Measurements from ENCODE around the gene SLIT3.

- TF ChIP-seq CTCF (IDR thresholded peaks at IDR 0.05; ENCODE audit: poor library complexity) (no peak), EZH2phosphoT487 (IDR thresholded peaks at IDR 0.05; ENCODE audit: low read depth, severe bottlenecking, unreplicated experiment) (no peak), EZH2 (IDR thresholded peaks at IDR 0.05; ENCODE audit: borderline replicate concordance) (no peak)
Observed at GRCh38 chr5:168975331-168975730, 325.6 kb downstream of the SLIT3 start.
